Esophagus muscularis mucosa (tissue), 3 donors: ENCODE data around the gene TAF3.
"Not testable (repeated sequence)": the region's sequence is repeated elsewhere in the genome, so short reads cannot be mapped to it uniquely, and the experiment has no call there.

Experiments
- CTCF ChIP-seq, 3 experiments: fragments of 200-600 bp in 2 of 3; fragments of 450-650 bp in 1 of 3; sonication (generic) in 2 of 3; IDR thresholded peaks; one replicate each; pipeline ENCODE4 v1.5.1; 2017 to 2019; ENCODE audit warnings: antibody characterized with exemption in 3 of 3, mild to moderate bottlenecking in 2 of 3, moderate library complexity in 1 of 3
- POLR2A ChIP-seq: fragments of 450-650 bp; IDR thresholded peaks from one replicate; pipeline ENCODE4 v1.6.1; 2017; ENCODE audit warnings: antibody characterized with exemption, moderate library complexity, mild to moderate bottlenecking, low read depth

DNA sequence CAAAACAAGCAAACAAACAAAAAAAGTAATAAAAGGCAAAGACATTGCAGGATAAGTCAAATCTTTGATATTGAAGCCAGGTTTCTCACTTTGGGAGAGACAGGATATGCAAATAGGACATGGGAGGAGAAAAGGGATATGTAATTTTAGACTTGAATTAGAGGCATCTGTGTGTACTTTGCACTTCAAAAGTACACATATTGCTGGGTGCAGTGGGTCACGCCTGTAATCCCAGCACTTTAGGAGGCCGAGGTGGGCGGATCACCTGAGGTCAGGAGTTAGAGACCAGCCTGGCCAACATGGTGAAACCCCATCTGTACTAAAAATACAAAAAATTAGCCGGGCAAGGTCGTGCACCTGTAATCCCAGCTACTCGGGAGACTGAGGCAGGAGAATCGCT, 6.6 kb upstream of the TAF3 start:
- not testable (repeated sequence) for TF ChIP-seq CTCF (IDR thresholded peaks at IDR 0.05); POLR2A
